GM12865 (cell line): ENCODE measurements around the gene PROX1.

Source experiments
- DNase-seq: peaks from one replicate; pipeline ENCODE4 v3.0.0; 2010; ENCODE audit warnings: low read depth
- H3K4me3 ChIP-seq: 2 replicates; pipeline ENCODE4 v1.5.1; 2011; ENCODE audit warnings: mild to moderate bottlenecking, low read depth, low read length, control low read depth
- TF ChIP-seq, protein P1 (sequence below): IDR thresholded peaks from 2 replicates; pipeline ENCODE4 v1.5.1; 2011; ENCODE audit warnings: low read length, control low read depth, low read depth, inconsistent platforms; ENCODE audit not compliant: insufficient read depth; ENCODE audit errors: missing control alignments

PROX1 gene

DNA sequence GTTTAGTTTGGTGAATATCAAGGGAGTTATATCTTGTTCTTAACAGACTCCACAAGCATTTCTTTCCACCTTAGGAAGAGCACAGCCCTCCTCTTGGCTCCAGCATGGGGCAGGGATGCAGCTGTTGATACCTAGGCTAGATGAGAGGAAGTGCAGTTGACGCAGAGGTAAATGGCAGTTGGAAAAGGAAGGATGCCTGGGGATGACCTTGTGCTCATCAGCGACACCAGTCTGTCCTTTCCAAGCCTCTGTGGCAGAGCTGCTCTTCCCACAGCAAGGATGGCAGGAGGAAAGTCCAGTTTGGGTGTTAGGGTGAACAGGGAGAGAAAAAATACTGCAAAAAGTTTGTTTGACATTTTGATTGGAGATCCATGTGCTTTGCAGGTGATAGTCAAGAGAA is 6.2 kb downstream of the PROX1 start:
- TF ChIP-seq, protein P1, sequence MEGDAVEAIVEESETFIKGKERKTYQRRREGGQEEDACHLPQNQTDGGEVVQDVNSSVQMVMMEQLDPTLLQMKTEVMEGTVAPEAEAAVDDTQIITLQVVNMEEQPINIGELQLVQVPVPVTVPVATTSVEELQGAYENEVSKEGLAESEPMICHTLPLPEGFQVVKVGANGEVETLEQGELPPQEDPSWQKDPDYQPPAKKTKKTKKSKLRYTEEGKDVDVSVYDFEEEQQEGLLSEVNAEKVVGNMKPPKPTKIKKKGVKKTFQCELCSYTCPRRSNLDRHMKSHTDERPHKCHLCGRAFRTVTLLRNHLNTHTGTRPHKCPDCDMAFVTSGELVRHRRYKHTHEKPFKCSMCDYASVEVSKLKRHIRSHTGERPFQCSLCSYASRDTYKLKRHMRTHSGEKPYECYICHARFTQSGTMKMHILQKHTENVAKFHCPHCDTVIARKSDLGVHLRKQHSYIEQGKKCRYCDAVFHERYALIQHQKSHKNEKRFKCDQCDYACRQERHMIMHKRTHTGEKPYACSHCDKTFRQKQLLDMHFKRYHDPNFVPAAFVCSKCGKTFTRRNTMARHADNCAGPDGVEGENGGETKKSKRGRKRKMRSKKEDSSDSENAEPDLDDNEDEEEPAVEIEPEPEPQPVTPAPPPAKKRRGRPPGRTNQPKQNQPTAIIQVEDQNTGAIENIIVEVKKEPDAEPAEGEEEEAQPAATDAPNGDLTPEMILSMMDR: no peak
- H3K4me3 ChIP-seq: no peak overlapping the region

DNA sequence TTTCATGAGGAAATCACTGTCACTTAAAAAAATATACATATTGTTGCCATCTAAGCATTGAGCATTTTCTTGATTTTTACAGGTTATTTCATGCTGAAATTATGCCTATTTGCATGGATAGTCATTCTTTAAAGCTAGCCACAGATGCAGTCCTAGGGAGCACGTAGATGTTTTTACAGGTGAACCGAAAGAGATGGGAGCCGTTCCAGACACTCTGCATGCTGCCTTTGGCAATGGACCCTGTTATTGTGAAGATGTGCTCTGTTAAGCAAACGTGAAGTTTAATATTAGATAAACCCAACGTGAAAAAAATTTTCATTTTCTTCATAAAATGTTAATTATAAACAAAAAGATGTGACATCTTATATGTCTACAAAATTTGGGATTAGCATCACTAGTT is 7.1 kb downstream of the PROX1 start:
- no peak for DNase-seq
- H3K4me3 ChIP-seq: no peak overlapping the region
- TF ChIP-seq, protein P1: no peak

More for the DNA sequence above, 6.2 kb downstream of the PROX1 start:
- no peak for DNase-seq

DNA sequence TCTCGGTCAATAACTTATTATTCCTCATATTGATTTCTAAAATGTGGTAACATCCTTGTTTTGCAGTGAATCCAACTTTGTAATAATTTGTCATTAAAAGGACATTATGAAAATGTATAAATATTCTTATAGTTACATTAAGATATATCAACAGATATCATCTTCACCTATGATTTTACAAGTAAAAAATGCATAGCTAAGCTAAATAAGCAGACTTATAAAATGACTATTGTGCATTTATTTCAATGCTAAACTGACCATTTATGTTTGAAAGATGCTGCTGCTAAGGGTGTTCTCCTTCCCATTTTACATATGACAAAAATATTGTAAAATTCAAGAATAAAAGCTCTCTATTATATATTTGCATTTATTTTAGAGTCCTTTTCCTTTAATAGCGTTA is 7.8 kb downstream of the PROX1 start:
- TF ChIP-seq, protein P1: no peak
- no peak for DNase-seq
- no peak overlapping the region for H3K4me3 ChIP-seq

DNA sequence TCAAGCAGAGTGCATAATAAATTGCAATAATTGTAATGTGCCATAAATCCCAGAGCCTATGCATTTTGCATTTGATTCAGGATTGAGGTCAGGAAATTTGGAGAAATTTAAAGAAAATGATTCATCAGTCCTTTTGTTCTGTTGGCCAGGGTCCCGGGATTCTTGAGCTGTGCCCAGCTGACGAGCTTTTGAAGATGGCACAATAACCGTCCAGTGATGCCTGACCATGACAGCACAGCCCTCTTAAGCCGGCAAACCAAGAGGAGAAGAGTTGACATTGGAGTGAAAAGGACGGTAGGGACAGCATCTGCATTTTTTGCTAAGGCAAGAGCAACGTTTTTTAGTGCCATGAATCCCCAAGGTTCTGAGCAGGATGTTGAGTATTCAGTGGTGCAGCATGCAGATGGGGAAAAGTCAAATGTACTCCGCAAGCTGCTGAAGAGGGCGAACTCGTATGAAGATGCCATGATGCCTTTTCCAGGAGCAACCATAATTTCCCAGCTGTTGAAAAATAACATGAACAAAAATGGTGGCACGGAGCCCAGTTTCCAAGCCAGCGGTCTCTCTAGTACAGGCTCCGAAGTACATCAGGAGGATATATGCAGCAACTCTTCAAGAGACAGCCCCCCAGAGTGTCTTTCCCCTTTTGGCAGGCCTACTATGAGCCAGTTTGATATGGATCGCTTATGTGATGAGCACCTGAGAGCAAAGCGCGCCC is 8.7 kb downstream of the PROX1 start:
- no peak overlapping the region for H3K4me3 ChIP-seq
- no peak for DNase-seq
- TF ChIP-seq, protein P1: no peak

DNA sequence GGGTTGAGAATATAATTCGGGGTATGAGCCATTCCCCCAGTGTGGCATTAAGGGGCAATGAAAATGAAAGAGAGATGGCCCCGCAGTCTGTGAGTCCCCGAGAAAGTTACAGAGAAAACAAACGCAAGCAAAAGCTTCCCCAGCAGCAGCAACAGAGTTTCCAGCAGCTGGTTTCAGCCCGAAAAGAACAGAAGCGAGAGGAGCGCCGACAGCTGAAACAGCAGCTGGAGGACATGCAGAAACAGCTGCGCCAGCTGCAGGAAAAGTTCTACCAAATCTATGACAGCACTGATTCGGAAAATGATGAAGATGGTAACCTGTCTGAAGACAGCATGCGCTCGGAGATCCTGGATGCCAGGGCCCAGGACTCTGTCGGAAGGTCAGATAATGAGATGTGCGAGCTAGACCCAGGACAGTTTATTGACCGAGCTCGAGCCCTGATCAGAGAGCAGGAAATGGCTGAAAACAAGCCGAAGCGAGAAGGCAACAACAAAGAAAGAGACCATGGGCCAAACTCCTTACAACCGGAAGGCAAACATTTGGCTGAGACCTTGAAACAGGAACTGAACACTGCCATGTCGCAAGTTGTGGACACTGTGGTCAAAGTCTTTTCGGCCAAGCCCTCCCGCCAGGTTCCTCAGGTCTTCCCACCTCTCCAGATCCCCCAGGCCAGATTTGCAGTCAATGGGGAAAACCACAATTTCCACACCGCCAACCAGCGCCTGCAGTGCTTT is 9.4 kb downstream of the PROX1 start:
- TF ChIP-seq, protein P1: no peak
- no peak overlapping the region for H3K4me3 ChIP-seq
- no peak for DNase-seq

DNA sequence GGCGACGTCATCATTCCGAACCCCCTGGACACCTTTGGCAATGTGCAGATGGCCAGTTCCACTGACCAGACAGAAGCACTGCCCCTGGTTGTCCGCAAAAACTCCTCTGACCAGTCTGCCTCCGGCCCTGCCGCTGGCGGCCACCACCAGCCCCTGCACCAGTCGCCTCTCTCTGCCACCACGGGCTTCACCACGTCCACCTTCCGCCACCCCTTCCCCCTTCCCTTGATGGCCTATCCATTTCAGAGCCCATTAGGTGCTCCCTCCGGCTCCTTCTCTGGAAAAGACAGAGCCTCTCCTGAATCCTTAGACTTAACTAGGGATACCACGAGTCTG is 10.0 kb downstream of the PROX1 start:
- H3K4me3 ChIP-seq: no peak overlapping the region
- TF ChIP-seq, protein P1: no peak
- DNase-seq: no peak
